Fibroblast of mammary gland (primary cell): Measurements from ENCODE around the gene ARFGAP3.

ENCODE experiments used
- DNase-seq: peaks from one replicate; pipeline ENCODE4 v3.0.0-alpha.2; 2010; ENCODE audit warnings: low read depth
- H3K4me3 ChIP-seq: 2 replicates; pipeline ENCODE4 v1.5.1; 2011; ENCODE audit warnings: low read depth, mild to moderate bottlenecking, low read length, moderate library complexity; ENCODE audit not compliant: control insufficient read depth
- CTCF ChIP-seq: conservative IDR thresholded peaks from 2 replicates; pipeline ENCODE4 v1.5.1; 2011; ENCODE audit warnings: low read depth, low read length, inconsistent platforms; ENCODE audit not compliant: control insufficient read depth, insufficient read depth

Gene ARFGAP3

GRCh38 chr22:42808521-42808920, 48.6 kb downstream of the ARFGAP3 start:
- TF ChIP-seq CTCF: no peak
- H3K4me3 ChIP-seq: no peak overlapping the region
- no peak for DNase-seq

GRCh38 chr22:42807185-42807584, 49.9 kb downstream of the ARFGAP3 start:
- DNase-seq: no peak
- no peak for TF ChIP-seq CTCF
- no peak overlapping the region for H3K4me3 ChIP-seq

- no peak for TF ChIP-seq CTCF
- no peak overlapping the region for H3K4me3 ChIP-seq
- DNase-seq: no peak
Measured at GRCh38 chr22:42805998-42806830, 50.9 kb downstream of the ARFGAP3 start.

GRCh38 chr22:42805016-42805997, 51.8 kb downstream of the ARFGAP3 start:
- no peak for DNase-seq
- no peak for TF ChIP-seq CTCF
- H3K4me3 ChIP-seq: no peak overlapping the region

GRCh38 chr22:42803389-42803788, 53.7 kb downstream of the ARFGAP3 start:
- no peak overlapping the region for H3K4me3 ChIP-seq
- no peak for DNase-seq
- no peak for TF ChIP-seq CTCF

- DNase-seq: no peak
- H3K4me3 ChIP-seq: no peak overlapping the region
- TF ChIP-seq CTCF: no peak
Measured at GRCh38 chr22:42801252-42802080, 55.6 kb downstream of the ARFGAP3 start.
